ENCODE measurements around the gene NPDC1.

NPDC1 gene

GRCh38 chr9:137080260-137081122 lies 34.5 kb upstream of the NPDC1 start:
- no peak for TF ChIP-seq SNAI2 (CRISPR knock-in tag; IDR thresholded peaks at IDR 0.05)
- TF ChIP-seq ZNF565 (CRISPR knock-in tag; conservative IDR thresholded peaks at IDR 0.05; ENCODE audit: low read depth), result no peak
- TF ChIP-seq BACH2 (CRISPR knock-in tag; IDR thresholded peaks at IDR 0.05; ENCODE audit: borderline replicate concordance), result no peak
- no peak for TF ChIP-seq GLIS3 (CRISPR knock-in tag; IDR thresholded peaks at IDR 0.05)
- no peak for TF ChIP-seq ZC3H10 (CRISPR knock-in tag; IDR thresholded peaks at IDR 0.05)
- no peak for TF ChIP-seq ZNF8 (CRISPR knock-in tag; IDR thresholded peaks at IDR 0.05)
- TF ChIP-seq TCF4 (CRISPR knock-in tag; IDR thresholded peaks at IDR 0.05; ENCODE audit: borderline replicate concordance), result no peak
- TF ChIP-seq ARNTL (CRISPR knock-in tag; IDR thresholded peaks at IDR 0.05; ENCODE audit: borderline replicate concordance, low read depth), result no peak
- no peak for TF ChIP-seq ZNF70 (CRISPR knock-in tag; IDR thresholded peaks at IDR 0.05)
- TF ChIP-seq ZFP3 (CRISPR knock-in tag; IDR thresholded peaks at IDR 0.05), result no peak
- no peak for TF ChIP-seq PPARA (CRISPR knock-in tag; IDR thresholded peaks at IDR 0.05; ENCODE audit: borderline replicate concordance)
- no peak for TF ChIP-seq POU6F1 (CRISPR knock-in tag; IDR thresholded peaks at IDR 0.05; ENCODE audit: borderline replicate concordance, low read depth)
- no peak for TF ChIP-seq ZFP30 (CRISPR knock-in tag; IDR thresholded peaks at IDR 0.05)
- TF ChIP-seq ISL1 (CRISPR knock-in tag; IDR thresholded peaks at IDR 0.05), result no peak
- no peak for TF ChIP-seq TOX (CRISPR knock-in tag; IDR thresholded peaks at IDR 0.05; ENCODE audit: borderline replicate concordance)
- no peak for TF ChIP-seq TSHZ2 (CRISPR knock-in tag; IDR thresholded peaks at IDR 0.05)
- TF ChIP-seq CSRNP3 (CRISPR knock-in tag; IDR thresholded peaks at IDR 0.05), result no peak
- no peak for TF ChIP-seq OSR1 (CRISPR knock-in tag; IDR thresholded peaks at IDR 0.05)
- no peak for TF ChIP-seq CREB5 (CRISPR knock-in tag; IDR thresholded peaks at IDR 0.05; ENCODE audit: low read depth)
- no peak for ATAC-seq

- ATAC-seq, result no peak
- TF ChIP-seq ESRRG (CRISPR knock-in tag; IDR thresholded peaks at IDR 0.05), result no peak
- TF ChIP-seq ZNF8 (CRISPR knock-in tag; IDR thresholded peaks at IDR 0.05), result no peak
- no peak for TF ChIP-seq ARNTL (CRISPR knock-in tag; IDR thresholded peaks at IDR 0.05; ENCODE audit: borderline replicate concordance, low read depth)
- TF ChIP-seq ZC3H10 (CRISPR knock-in tag; IDR thresholded peaks at IDR 0.05), result no peak
- no peak for TF ChIP-seq OSR1 (CRISPR knock-in tag; IDR thresholded peaks at IDR 0.05)
- TF ChIP-seq CSDC2 (CRISPR knock-in tag; IDR thresholded peaks at IDR 0.05), result no peak
- TF ChIP-seq SNAI2 (CRISPR knock-in tag; IDR thresholded peaks at IDR 0.05), result no peak
- TF ChIP-seq ISL1 (CRISPR knock-in tag; IDR thresholded peaks at IDR 0.05), result no peak
- no peak for TF ChIP-seq TCF4 (CRISPR knock-in tag; IDR thresholded peaks at IDR 0.05; ENCODE audit: borderline replicate concordance)
- no peak for TF ChIP-seq PATZ1 (CRISPR knock-in tag; IDR thresholded peaks at IDR 0.05; ENCODE audit: borderline replicate concordance)
- TF ChIP-seq ZNF565 (CRISPR knock-in tag; conservative IDR thresholded peaks at IDR 0.05; ENCODE audit: low read depth), result no peak
- no peak for TF ChIP-seq PPARA (CRISPR knock-in tag; IDR thresholded peaks at IDR 0.05; ENCODE audit: borderline replicate concordance)
- TF ChIP-seq ZFP3 (CRISPR knock-in tag; IDR thresholded peaks at IDR 0.05), result no peak
- no peak for TF ChIP-seq CREB5 (CRISPR knock-in tag; IDR thresholded peaks at IDR 0.05; ENCODE audit: low read depth)
- TF ChIP-seq BACH2 (CRISPR knock-in tag; IDR thresholded peaks at IDR 0.05; ENCODE audit: borderline replicate concordance), result no peak
Measured at GRCh38 chr9:137079401-137079787, 33.4 kb upstream of the NPDC1 start.

All from SK-N-SH treated with all-trans-retinoic acid at 6 μM for 48 hours (cell line).